HG03196 (cell line): Measurements from ENCODE around the gene RTF1.
A peak's percentile ranks its signal among the peaks of the same experiment; 100 is the strongest.
"Not testable (repeated sequence)": the region's sequence is repeated elsewhere in the genome, so short reads cannot be mapped to it uniquely, and the experiment has no call there.

ENCODE experiments used
- ATAC-seq: cut with Tn5 transposase; IDR thresholded peaks from one replicate; pipeline ENCODE4 v1.9.1; 2021; ENCODE audit not compliant: unreplicated experiment

RTF1 gene

GRCh38 chr15:41416742-41417417 is at the start of gene RTF1:
Gene RTF1 (plus strand): TSS chr15:41417095. CDS start chr15:41417116, 21 bp downstream.
- peak; percentile 74 for ATAC-seq

DNA sequence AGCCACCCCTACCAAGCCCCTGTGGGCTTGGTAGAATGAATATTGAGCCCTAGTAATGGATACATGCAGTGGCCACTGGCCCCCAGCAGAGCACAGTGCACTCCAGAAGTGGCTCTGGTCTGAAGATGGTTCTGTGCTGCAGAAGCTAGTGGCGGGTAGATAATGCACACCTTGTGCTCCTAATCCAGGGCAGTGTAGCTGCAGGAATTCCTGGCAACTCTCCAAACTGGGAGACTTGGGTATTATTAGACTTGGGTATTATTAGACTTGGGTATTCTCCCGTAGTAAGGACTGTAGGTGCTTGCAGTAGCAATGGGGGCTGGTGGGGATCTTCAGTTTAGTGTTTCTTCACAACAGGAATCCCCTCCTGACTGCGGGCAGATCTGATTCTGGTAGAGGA is 49.5 kb upstream of the RTF1 start:
- ATAC-seq, result no peak

GRCh38 chr15:41377978-41378377 is 38.9 kb upstream of the RTF1 start:
- ATAC-seq, result no peak

DNA sequence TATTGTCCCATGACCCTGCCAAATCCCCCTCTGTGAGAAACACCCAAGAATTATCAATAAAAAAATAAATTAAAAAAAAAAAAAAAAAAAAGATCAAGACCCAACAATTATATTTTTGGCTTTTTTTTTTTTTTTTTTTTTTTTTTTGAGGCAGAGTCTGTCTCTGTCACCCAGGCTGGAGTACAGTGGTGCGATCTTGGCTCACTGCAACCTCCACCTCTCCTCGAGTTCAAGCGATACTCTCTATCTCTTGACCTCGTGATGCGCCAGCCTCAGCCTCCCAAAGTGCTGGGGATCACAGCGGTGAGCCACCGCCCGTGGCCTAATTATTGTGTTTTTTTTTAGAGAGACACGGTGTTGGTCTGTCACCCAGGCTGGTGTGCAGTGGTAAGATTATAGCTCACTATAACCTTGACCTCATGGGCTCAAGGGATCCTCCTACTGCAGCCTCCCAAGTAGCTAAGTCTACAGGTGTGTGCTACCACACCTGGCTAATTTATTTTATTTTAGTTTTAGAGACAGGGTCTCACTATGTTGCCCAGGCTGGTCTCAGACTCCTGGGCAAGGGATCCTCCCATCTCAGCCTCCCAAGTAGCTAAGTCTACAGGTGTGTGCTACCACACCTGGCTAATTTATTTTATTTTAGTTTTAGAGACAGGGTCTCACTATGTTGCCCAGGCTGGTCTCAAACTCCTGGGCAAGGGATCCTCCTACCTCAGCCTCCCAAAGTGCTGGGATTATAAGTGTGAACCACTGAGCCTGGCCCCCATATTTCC is 32.7 kb upstream of the RTF1 start:
- not testable (repeated sequence) for ATAC-seq

GRCh38 chr15:41387646-41388045 is 29.2 kb upstream of the RTF1 start:
- ATAC-seq, result no peak

DNA sequence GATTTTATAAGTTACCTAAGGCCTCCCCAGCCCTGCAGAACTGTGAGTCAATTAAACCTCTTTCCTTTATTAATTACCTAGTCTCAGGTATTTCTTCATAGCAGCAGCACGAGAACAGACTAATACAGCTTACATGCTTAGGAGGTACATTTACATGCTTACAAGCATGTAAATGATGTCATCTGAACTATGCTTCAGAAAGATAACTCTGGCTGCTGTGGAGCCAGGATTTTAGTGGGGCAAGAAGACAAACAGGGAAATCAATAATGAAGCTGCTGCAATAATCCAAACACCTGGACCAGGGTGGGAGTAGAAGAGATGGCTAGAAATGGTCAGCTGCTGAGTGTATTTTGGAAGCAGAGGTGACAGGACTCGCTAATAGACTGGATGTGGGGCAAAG is 24.2 kb upstream of the RTF1 start:
- ATAC-seq, result no peak

DNA sequence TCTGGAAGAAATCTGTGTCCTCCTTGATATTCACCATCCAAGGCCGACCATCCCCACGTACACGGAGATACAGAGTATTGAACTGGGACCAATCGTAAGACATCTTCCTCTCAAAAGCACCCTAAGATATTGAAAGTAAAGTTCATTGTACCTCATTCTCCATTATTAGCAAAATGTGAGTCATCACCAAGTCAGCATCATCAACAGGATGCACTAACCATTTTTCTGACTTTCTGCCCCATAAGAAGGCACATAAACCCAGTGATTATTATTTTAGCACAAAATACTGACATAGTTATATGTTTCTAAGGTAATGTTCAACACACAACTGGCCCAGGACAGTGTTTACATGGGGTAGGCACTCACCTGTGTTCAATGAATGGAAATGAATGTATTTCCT is 22.0 kb upstream of the RTF1 start:
- no peak for ATAC-seq

DNA sequence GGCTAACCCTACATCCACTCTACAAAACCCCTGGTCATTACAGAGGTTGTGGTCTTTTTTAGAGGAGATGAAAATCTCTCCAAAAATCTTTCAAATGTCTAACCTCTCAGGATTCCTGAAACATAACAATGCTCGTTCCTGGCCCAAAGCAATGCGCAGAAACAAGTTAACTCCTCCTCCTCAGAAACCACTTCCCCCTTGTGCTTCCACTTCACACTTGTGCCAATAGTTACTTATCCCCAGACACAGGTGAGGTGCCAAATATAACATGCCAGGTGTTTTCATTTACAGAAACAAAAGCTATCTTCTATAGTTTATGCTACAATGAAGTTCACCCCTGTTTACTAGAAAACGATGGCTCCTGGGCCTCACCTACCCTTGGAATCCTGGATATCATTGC is 20.8 kb upstream of the RTF1 start:
- ATAC-seq, result no peak

GRCh38 chr15:41401904-41402267 is 15.0 kb upstream of the RTF1 start:
- ATAC-seq, result peak; percentile 19

DNA sequence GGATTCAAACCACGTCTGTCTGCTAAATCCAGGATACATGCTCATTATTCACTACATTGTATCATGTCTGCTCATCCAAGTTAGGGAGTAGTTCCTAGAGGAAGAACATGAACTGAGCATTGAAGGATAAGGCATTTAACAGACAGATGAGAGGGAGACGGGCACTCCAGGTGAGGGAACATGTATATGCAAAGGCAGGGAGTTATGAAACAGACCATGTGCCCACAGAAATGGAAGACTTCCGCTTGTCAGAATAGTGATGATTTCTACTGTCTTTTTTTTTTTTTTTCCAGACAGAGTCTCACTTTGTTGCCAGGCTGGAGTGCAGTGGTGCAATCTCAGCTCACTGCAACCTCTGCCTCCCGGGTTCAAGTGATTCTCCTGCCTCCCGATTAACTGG is 9.6 kb upstream of the RTF1 start:
- ATAC-seq, result no peak

- no peak for ATAC-seq
These were observed 8.7 kb upstream of the RTF1 start for GRCh38 chr15:41408234-41408641.

- ATAC-seq, result no peak
These were observed 5.9 kb upstream of the RTF1 start for GRCh38 chr15:41411031-41411430.

GRCh38 chr15:41411441-41411840 is 5.5 kb upstream of the RTF1 start:
- ATAC-seq, result no peak

DNA sequence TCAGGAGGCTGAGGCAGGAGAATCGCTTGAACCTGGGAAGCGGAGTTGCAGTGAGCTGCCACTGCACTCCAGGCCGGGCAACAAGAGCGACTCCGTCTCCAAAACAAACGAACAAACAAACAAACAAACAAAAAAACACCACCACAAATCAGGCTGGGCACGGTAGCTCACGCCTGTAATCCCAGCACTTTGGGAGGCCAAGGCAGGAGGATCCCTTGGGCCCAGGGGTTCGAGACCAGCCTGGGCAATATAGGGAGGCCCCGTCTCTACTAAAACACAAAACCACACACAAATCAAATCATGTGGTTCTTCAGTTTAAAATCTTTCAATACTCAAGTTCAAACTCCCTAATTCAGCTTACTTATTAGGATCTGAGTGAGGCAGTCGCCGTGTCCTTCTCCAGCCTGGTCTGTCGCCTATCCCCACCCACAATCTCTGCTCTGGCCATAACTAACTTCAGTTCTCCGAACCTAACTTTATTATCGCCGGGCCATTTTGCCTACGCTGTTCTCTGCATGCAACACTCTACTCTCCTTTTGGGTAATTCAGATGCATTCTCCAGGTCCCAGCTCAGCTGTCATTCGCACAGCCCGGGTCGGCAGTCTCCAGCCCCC is 660 bp upstream of the RTF1 start:
- peak; percentile 18 for ATAC-seq

DNA sequence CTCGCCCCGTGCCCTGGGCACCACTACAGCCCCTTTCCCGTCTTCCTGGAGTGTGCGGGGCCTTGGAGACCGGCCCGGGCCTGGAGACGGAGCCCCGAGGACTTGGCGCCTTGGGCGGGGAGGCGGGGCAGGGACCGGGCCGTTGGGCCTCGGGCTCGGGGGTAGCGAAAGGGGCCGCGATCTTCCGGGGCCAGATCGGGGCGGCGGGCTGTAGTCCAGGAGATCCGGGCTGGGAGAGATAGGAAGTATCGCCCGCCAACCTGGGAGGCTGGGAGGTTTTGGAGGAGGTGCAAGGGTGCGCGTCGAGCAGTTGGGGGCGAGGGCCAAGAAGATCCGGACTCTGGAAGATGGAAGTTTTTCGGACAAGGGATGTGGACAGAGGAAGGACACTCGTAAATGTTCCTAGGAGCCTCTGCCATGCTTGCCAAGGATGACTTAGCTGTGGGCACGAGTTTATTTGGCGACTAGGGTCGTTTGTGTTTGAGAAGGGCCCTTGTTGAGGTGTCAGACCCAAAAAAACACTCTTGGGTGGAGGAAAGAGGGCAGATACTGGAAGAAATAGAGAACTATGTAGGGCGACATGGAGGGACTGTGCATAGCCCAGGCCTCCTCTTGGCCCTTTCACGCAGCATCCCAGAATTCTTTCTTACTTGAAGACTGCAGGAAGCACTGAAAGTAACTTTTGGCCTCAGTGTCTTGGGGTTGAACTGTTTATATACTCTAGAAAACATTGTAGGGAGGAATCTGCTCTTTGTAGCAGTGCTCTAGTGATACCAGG is 712 bp downstream of the RTF1 start:
- ATAC-seq, result peak; percentile 35

- ATAC-seq, result peak; percentile 65
These were observed 7.2 kb downstream of the RTF1 start for GRCh38 chr15:41423979-41424659.

- no peak for ATAC-seq
These were observed 7.9 kb downstream of the RTF1 start for GRCh38 chr15:41424809-41425208.

DNA sequence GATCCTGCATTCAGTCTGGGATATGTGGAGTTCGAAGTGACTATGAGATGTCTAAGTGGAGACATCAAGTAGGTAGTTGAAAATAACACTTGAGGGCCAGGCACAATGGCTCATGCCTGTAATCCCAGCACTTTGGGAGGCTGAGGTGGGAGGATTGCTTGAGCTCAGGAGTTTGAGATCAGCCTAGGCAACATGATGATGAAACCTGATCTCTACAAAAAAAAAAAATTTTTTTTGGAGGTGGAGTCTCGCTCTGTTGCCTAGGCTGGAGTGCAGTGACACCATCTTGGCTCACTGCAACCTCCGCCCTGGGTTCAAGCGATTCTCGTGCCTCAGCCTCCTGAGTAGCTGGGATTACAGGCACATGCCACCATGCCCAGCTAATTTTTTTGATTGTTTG is 9.0 kb downstream of the RTF1 start:
- ATAC-seq, result not testable (repeated sequence)

GRCh38 chr15:41429003-41429890 is 12.4 kb downstream of the RTF1 start:
- ATAC-seq, result peak; percentile 61
